Urothelium cell line (cell line): ENCODE measurements around the gene GPD2.
A peak's percentile ranks its signal among the peaks of the same experiment; 100 is the strongest.
"Not testable (repeated sequence)": the region's sequence is repeated elsewhere in the genome, so short reads cannot be mapped to it uniquely, and the experiment has no call there.

Experiments
- DNase-seq: peaks from one replicate; pipeline ENCODE4 v3.0.0; 2011; ENCODE audit warnings: low spot score, mixed read lengths
- FAIRE-seq: peaks from 2 replicates; lab custom pipeline; 2011; peaks lifted over from hg19 to GRCh38; lab: Jason Lieb, UNC

Gene GPD2

GRCh38 chr2:156580501-156580900, 144.3 kb downstream of the GPD2 start:
- FAIRE-seq = no peak
- no peak for DNase-seq

- FAIRE-seq = no peak
- no peak for DNase-seq
These were observed 145.1 kb downstream of the GPD2 start for GRCh38 chr2:156581280-156581679.

GRCh38 chr2:156585457-156585856, 149.3 kb downstream of the GPD2 start:
- DNase-seq = no peak

GRCh38 chr2:156586621-156587020, 150.4 kb downstream of the GPD2 start:
- no peak for FAIRE-seq
- no peak for DNase-seq

More at GRCh38 chr2:156585457-156585856, 149.3 kb downstream of the GPD2 start:
- no peak for FAIRE-seq

GRCh38 chr2:156589381-156590079, 153.4 kb downstream of the GPD2 start:
- DNase-seq (peak; percentile 24), FAIRE-seq (peak; percentile 67)

GRCh38 chr2:156590085-156590739, 154.0 kb downstream of the GPD2 start:
- peak; percentile 44 for FAIRE-seq
- no peak for DNase-seq

GRCh38 chr2:156592809-156593593, 156.8 kb downstream of the GPD2 start:
- FAIRE-seq (no peak), DNase-seq (no peak)

- no peak for FAIRE-seq
These were observed 157.4 kb downstream of the GPD2 start for GRCh38 chr2:156593594-156593921.

GRCh38 chr2:156598563-156598962, 162.4 kb downstream of the GPD2 start:
- FAIRE-seq (no peak), DNase-seq (no peak)

More at GRCh38 chr2:156593594-156593921, 157.4 kb downstream of the GPD2 start:
- no peak for DNase-seq

GRCh38 chr2:156600196-156600595, 164.0 kb downstream of the GPD2 start:
- FAIRE-seq = no peak

GRCh38 chr2:156601855-156602551, 165.8 kb downstream of the GPD2 start:
- DNase-seq = no peak
- FAIRE-seq = no peak

More at GRCh38 chr2:156600196-156600595, 164.0 kb downstream of the GPD2 start:
- DNase-seq = no peak

GRCh38 chr2:156602552-156602933, 166.4 kb downstream of the GPD2 start:
- DNase-seq (no peak), FAIRE-seq (no peak)

GRCh38 chr2:156615836-156616322, 179.7 kb downstream of the GPD2 start:
- FAIRE-seq (no peak), DNase-seq (no peak)

- not testable (repeated sequence) for DNase-seq, FAIRE-seq
These were observed 181.9 kb downstream of the GPD2 start for GRCh38 chr2:156618071-156618470.

GRCh38 chr2:156619021-156619539, 182.9 kb downstream of the GPD2 start:
- no peak for FAIRE-seq

GRCh38 chr2:156622491-156622890, 186.3 kb downstream of the GPD2 start:
- no peak for DNase-seq
- no peak for FAIRE-seq

More at GRCh38 chr2:156619021-156619539, 182.9 kb downstream of the GPD2 start:
- DNase-seq = no peak

GRCh38 chr2:156625360-156626170, 189.4 kb downstream of the GPD2 start:
- FAIRE-seq (no peak), DNase-seq (no peak)

GRCh38 chr2:156626931-156627330, 190.8 kb downstream of the GPD2 start:
- DNase-seq = no peak
- no peak for FAIRE-seq

- FAIRE-seq = no peak
- DNase-seq = no peak
These were observed 194.6 kb downstream of the GPD2 start for GRCh38 chr2:156630579-156631337.
